Activated naive CD8-positive, alpha-beta T cell treated with anti-CD3 and anti-CD28 coated beads, Interleukin-2, amount 10 ng/mL, durations not matched to agents 7 days and 5 days (primary cell): ENCODE data around the gene SRP9. TPM values are rescaled to one million over a fixed set of nuclear protein-coding genes. Genes with fewer than 3 reads are reported as not detected.
"Not testable (repeated sequence)": the region's sequence is repeated elsewhere in the genome, so short reads cannot be mapped to it uniquely, and the experiment has no call there.

ENCODE experiments used
- ATAC-seq: fragments of 150-1000 bp; cut with Tn5 transposase; one replicate; pipeline ENCODE4 v1.10.0; 2021; ENCODE audit warnings: low read depth, moderate library complexity
- POLR2A ChIA-PET: fragments of 350-600 bp; sonication (Branson Sonifier 250); formaldehyde crosslinking; loops from one replicate; lab custom pipeline; 2021; ENCODE audit warnings: antibody characterized with exemption; lab: Charles Lee
- DNase-seq: peaks from one replicate; pipeline ENCODE4 v3.0.0; 2021
- H3K27ac Mint-ChIP-seq: one replicate; pipeline ENCODE4 v1.8.0; 2022; ENCODE audit warnings: mild to moderate bottlenecking, mixed read lengths
- H3K27me3 Mint-ChIP-seq: one replicate; pipeline ENCODE4 v1.8.0; 2022; ENCODE audit warnings: mild to moderate bottlenecking, moderate library complexity, mixed read lengths
- H3K36me3 Mint-ChIP-seq: one replicate; pipeline ENCODE4 v1.8.0; 2021; ENCODE audit warnings: mild to moderate bottlenecking, mixed read lengths
- H3K4me1 Mint-ChIP-seq: one replicate; pipeline ENCODE4 v1.8.0; 2021; ENCODE audit warnings: mixed read lengths
- H3K4me3 Mint-ChIP-seq: one replicate; pipeline ENCODE4 v1.8.0; 2022; ENCODE audit warnings: mild to moderate bottlenecking, moderate library complexity, mixed read lengths
- H3K9me3 Mint-ChIP-seq: one replicate; pipeline ENCODE4 v1.8.0; 2021; ENCODE audit warnings: mixed read lengths
- total RNA-seq, 2 experiments: library from RNA; stranded (reverse); gene quantifications; one replicate each; pipeline ENCODE4 v1.2.3, GENCODE V29; 2021

The SRP9 gene
- total RNA-seq, 2 experiments from 2014 or later: 209 to 226 TPM

GRCh38 chr1:225774281-225775147 lies 3.1 kb upstream of the SRP9 start:
- H3K4me1 Mint-ChIP-seq: peaks cover 6% of the 10 kb centered on the region
- no peaks in the 10 kb centered on the region for H3K9me3 Mint-ChIP-seq
- no peak overlapping the region for H3K4me3 Mint-ChIP-seq
- H3K27ac Mint-ChIP-seq: peak overlapping the region; percentile 46
- POLR2A ChIA-PET: no interaction called here
- no peak for ATAC-seq
- DNase-seq: no peak
- H3K36me3 Mint-ChIP-seq: peaks cover 2% of the 10 kb centered on the region
- no peaks in the 10 kb centered on the region for H3K27me3 Mint-ChIP-seq

GRCh38 chr1:225776294-225776693 lies 1.3 kb upstream of the SRP9 start:
- H3K9me3 Mint-ChIP-seq: no peaks in the 10 kb centered on the region

DNA sequence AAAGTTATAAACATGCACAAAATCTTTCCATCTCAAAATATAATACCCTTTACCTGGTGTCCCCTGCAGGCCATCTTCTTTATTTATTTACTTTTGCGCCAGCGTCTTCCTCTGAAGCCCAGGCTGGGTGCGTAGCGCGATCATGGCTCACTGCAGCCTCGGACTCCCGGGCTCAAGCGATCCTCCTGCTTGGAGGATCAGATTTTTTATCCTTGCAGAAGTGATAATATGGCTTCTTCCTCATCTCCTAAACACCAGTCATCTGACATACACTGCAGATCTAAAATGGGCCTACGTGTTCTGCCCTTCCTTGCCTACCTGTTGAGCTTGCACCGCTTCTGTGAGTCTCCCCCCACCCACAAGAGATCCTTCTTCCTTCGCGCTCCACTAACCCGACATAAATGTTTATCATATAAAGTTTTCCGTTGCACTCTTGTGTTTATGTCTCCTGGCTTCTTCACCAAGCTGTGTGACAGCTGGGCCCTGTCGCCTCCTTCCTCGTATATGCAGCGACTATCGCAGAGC lies 506 bp upstream of the SRP9 start:
- no peak for DNase-seq
- no peaks in the 10 kb centered on the region for H3K9me3 Mint-ChIP-seq
- H3K4me1 Mint-ChIP-seq: peaks cover 14% of the 10 kb centered on the region
- H3K36me3 Mint-ChIP-seq: peaks cover 10% of the 10 kb centered on the region
- ATAC-seq: peak; percentile 19
- H3K4me3 Mint-ChIP-seq: no peak overlapping the region
- POLR2A ChIA-PET: interaction anchor here (0.6 to 3.4 kb wide), 26 partner anchors 8 to 332 kb away, joined by 3 to 63 read pairs (median 6); partner anchors contain the start of genes H3-3A, PYCR2, SDE2 and TMEM63A
- H3K27ac Mint-ChIP-seq: no peak overlapping the region
- H3K27me3 Mint-ChIP-seq: no peaks in the 10 kb centered on the region

More at GRCh38 chr1:225776294-225776693, 1.3 kb upstream of the SRP9 start:
- DNase-seq: no peak
- H3K27ac Mint-ChIP-seq: no peak overlapping the region
- no peak for ATAC-seq
- POLR2A ChIA-PET: interaction anchor here (0.8 to 2.3 kb wide), 3 partner anchors 34 to 299 kb away, joined by 3 to 14 read pairs (median 3); partner anchors contain the start of gene PYCR2
- no peak overlapping the region for H3K4me3 Mint-ChIP-seq
- peaks cover 8% of the 10 kb centered on the region for H3K36me3 Mint-ChIP-seq
- peaks cover 14% of the 10 kb centered on the region for H3K4me1 Mint-ChIP-seq
- no peaks in the 10 kb centered on the region for H3K27me3 Mint-ChIP-seq

DNA sequence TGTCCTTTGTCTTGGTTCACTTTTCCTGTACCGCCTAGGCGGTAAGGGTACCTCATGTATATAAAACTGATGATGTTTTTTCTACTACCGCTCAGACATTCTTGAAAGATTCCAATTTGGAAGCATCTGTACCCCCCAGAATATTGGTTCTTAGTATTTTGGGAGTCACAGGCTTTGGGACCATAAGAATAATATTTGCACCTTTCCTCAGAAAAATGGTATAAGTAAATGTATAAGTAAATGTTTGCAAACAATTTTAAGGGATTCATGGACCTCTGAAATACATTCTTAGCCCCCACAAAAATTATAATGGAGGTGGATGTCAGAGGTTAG lies 677 bp downstream of the SRP9 start:
- ATAC-seq: no peak
- H3K4me3 Mint-ChIP-seq: no peak overlapping the region
- H3K4me1 Mint-ChIP-seq: peaks cover 21% of the 10 kb centered on the region
- H3K36me3 Mint-ChIP-seq: peaks cover 17% of the 10 kb centered on the region
- no peak for DNase-seq
- POLR2A ChIA-PET: interaction anchor here (0.6 to 3.4 kb wide), 26 partner anchors 10 to 350 kb away, joined by 3 to 63 read pairs (median 6); partner anchors contain the start of genes H3-3A, PYCR2, SDE2 and TMEM63A
- H3K27me3 Mint-ChIP-seq: no peaks in the 10 kb centered on the region
- no peak overlapping the region for H3K27ac Mint-ChIP-seq
- no peaks in the 10 kb centered on the region for H3K9me3 Mint-ChIP-seq

DNA sequence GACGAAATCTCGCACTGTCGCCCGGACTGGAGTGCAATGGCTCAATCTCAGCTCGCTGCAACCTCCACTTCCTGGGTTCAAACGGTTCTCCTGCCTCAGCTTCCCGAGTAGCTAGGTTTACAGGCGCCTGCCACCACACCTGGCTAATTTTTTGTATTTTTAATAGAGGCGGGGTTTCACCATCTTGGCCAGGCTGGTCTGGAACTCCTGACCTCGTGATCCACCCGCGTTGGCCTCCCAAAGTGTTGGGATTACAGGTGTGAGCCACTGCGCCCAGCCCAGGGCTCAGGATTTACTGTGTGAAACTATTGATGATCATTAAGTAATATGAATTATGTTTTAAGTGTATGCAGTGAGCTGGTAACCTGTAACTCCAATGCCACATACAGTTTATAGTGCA lies 1.5 kb downstream of the SRP9 start:
- not testable (repeated sequence) for H3K27me3 Mint-ChIP-seq, H3K9me3 Mint-ChIP-seq, DNase-seq, H3K27ac Mint-ChIP-seq, H3K4me3 Mint-ChIP-seq, ATAC-seq
- H3K36me3 Mint-ChIP-seq: peaks cover 22% of the 10 kb centered on the region
- POLR2A ChIA-PET: interaction anchor here (0.7 to 3.4 kb wide), 6 partner anchors 39 to 284 kb away, joined by 4 to 63 read pairs (median 24); partner anchors contain the start of genes H3-3A, PYCR2, SDE2 and TMEM63A
- H3K4me1 Mint-ChIP-seq: peaks cover 27% of the 10 kb centered on the region

GRCh38 chr1:225780134-225780533 lies 2.5 kb downstream of the SRP9 start:
- ATAC-seq (no peak), DNase-seq (no peak)
- H3K36me3 Mint-ChIP-seq: peaks cover 24% of the 10 kb centered on the region
- POLR2A ChIA-PET: interaction anchor here (1.0 to 3.4 kb wide), 3 partner anchors 29 to 283 kb away, joined by 3 to 63 read pairs (median 18); partner anchors contain the start of genes H3-3A and TMEM63A
- no peaks in the 10 kb centered on the region for H3K27me3 Mint-ChIP-seq
- peaks cover 26% of the 10 kb centered on the region for H3K4me1 Mint-ChIP-seq
- no peaks in the 10 kb centered on the region for H3K9me3 Mint-ChIP-seq
- no peak overlapping the region for H3K27ac Mint-ChIP-seq
- no peak overlapping the region for H3K4me3 Mint-ChIP-seq

DNA sequence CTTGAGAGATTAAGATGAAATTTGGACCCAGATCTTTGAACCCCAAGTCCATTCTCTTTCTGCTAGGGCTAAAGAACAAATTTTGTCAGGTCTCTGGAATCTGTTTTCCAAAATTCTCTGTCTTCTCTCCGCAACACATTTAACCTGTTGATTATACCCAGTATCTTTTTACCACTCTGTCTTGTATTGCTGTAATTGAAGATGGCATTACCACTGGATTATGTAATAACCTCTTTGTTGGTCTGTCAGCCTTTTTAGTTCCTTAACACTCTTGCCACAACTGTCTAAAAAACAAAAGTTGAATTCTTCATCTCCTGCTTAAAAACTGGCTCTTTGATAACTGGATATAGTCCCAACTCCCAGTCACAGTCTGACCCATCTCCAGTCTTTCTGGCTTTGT lies 3.0 kb downstream of the SRP9 start:
- Mint-ChIP-seq H3K27ac (peak overlapping the region; percentile 34), H3K27me3 (no peaks in the 10 kb centered on the region), H3K4me3 (peak overlapping the region; percentile 14), H3K4me1 (peaks cover 26% of the 10 kb centered on the region), H3K36me3 (peaks cover 27% of the 10 kb centered on the region), H3K9me3 (no peaks in the 10 kb centered on the region)
- DNase-seq (no peak), ATAC-seq (no peak)
- POLR2A ChIA-PET: interaction anchor here (1.0 kb wide), 1 partner anchor 28 kb away, joined by 3 read pairs; no protein-coding TSS in a partner anchor

- H3K4me3 Mint-ChIP-seq, H3K4me1 Mint-ChIP-seq, H3K9me3 Mint-ChIP-seq, POLR2A ChIA-PET, H3K27me3 Mint-ChIP-seq, ATAC-seq, DNase-seq, H3K27ac Mint-ChIP-seq: not testable (repeated sequence)
- peaks cover 64% of the 10 kb centered on the region for H3K36me3 Mint-ChIP-seq
Observed at GRCh38 chr1:225789142-225789541, 11.5 kb downstream of the SRP9 start.

GRCh38 chr1:225794954-225795353 lies 17.3 kb downstream of the SRP9 start:
- no peak overlapping the region for H3K4me3 Mint-ChIP-seq
- H3K9me3 Mint-ChIP-seq: peaks cover 6% of the 10 kb centered on the region
- POLR2A ChIA-PET: no interaction called here
- no peaks in the 10 kb centered on the region for H3K27me3 Mint-ChIP-seq
- H3K4me1 Mint-ChIP-seq: peaks cover 2% of the 10 kb centered on the region
- H3K36me3 Mint-ChIP-seq: peaks cover 48% of the 10 kb centered on the region
- no peak overlapping the region for H3K27ac Mint-ChIP-seq
- DNase-seq (no peak), ATAC-seq (no peak)

DNA sequence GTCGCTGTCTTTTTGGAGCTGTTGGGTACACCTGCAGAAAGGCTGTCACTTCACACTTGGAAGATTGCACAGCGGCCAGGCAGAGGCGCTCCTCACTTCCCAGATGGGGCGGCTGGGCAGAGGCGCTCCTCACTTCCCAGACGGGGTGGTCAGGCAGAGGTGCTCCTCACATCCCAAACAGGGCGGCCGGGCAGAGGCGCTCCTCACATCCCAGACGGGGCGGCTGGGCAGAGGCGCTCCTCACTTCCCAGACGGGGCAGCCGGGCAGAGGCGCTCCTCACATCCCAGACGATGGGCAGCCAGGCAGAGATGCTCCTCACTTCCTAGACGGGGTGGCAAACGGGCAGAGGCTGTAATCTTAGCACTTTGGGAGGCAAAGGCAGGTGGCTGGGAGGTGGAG lies 18.5 kb downstream of the SRP9 start:
- H3K27me3 Mint-ChIP-seq, H3K4me3 Mint-ChIP-seq, ATAC-seq, POLR2A ChIA-PET, H3K27ac Mint-ChIP-seq, DNase-seq, H3K9me3 Mint-ChIP-seq, H3K4me1 Mint-ChIP-seq: not testable (repeated sequence)
- H3K36me3 Mint-ChIP-seq: peaks cover 40% of the 10 kb centered on the region

- not testable (repeated sequence) for H3K27ac Mint-ChIP-seq, H3K4me3 Mint-ChIP-seq
Observed at GRCh38 chr1:225801146-225801545, 23.5 kb downstream of the SRP9 start.

GRCh38 chr1:225806249-225806648 lies 28.6 kb downstream of the SRP9 start:
- Mint-ChIP-seq H3K27ac (no peak overlapping the region), H3K4me1 (peaks cover 11% of the 10 kb centered on the region), H3K9me3 (no peaks in the 10 kb centered on the region), H3K4me3 (no peak overlapping the region), H3K36me3 (no peaks in the 10 kb centered on the region), H3K27me3 (peaks cover 14% of the 10 kb centered on the region)
- ATAC-seq (no peak), DNase-seq (no peak)
- POLR2A ChIA-PET: no interaction called here

More at GRCh38 chr1:225801146-225801545, 23.5 kb downstream of the SRP9 start:
- H3K9me3 Mint-ChIP-seq, H3K27me3 Mint-ChIP-seq, H3K4me1 Mint-ChIP-seq, ATAC-seq, H3K36me3 Mint-ChIP-seq, DNase-seq, POLR2A ChIA-PET: not testable (repeated sequence)

GRCh38 chr1:225806736-225807135 lies 29.1 kb downstream of the SRP9 start:
- Mint-ChIP-seq H3K4me1 (peaks cover 11% of the 10 kb centered on the region), H3K27me3 (peaks cover 14% of the 10 kb centered on the region)
- not testable (repeated sequence) for ATAC-seq, DNase-seq, H3K4me3 Mint-ChIP-seq, H3K9me3 Mint-ChIP-seq, H3K27ac Mint-ChIP-seq, H3K36me3 Mint-ChIP-seq
- POLR2A ChIA-PET: interaction anchor here (0.7 kb wide), 1 partner anchor 314 kb away, joined by 3 read pairs; no protein-coding TSS in a partner anchor
